ENCODE results near the gene PSMC3IP. TPM values are rescaled to one million over a fixed set of nuclear protein-coding genes. Genes with fewer than 3 reads are reported as not detected.
A peak's percentile ranks its signal among the peaks of the same experiment; 100 is the strongest.

PSMC3IP gene
- total RNA-seq, 2 donors from 2014 or later = 2.1 TPM; not detected in 1

DNA sequence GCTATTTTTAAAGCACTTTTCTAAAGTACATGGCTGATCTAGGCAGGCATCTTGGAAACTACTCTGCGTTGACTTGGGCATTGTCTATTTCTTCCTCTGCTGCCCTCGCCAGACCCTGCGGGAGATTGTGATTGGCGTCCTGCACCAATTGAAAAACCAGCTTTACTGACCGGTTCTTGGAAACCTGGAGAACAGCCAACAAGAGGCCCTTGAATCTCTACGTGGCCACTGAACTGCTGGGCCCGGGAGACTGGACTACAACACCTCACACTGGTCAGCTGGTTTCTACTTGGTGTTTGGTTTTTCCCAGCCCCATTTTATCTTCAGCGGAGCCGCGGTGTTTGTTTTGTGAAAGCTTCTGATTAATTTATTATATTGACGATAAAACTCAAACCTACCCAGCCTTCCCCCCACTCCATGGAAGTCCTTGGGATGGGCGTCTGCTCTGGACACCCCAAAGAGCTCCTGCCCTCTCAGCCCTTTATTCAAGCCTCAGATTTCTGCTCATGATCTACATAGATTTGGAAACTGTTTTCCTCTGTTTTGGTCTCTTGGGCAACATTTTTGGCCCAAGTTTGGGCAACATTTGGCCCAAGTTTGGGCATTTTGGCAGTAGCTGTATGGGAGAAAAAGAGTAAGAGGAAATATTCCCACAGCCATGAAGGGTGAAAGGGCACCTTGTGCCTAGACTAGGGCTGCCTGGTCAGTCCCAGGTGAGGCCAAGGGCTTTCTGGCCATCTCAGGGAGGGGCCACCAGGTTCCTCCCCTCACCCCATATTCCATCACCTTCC lies 5.9 kb downstream of the PSMC3IP start:
- intact Hi-C loops (cut with DNase I) = no loop called here
- 19 to 30% methylated on average over 12 of the region's 12 CpGs for WGBS, 2 donors
- TF ChIP-seq, protein P1, sequence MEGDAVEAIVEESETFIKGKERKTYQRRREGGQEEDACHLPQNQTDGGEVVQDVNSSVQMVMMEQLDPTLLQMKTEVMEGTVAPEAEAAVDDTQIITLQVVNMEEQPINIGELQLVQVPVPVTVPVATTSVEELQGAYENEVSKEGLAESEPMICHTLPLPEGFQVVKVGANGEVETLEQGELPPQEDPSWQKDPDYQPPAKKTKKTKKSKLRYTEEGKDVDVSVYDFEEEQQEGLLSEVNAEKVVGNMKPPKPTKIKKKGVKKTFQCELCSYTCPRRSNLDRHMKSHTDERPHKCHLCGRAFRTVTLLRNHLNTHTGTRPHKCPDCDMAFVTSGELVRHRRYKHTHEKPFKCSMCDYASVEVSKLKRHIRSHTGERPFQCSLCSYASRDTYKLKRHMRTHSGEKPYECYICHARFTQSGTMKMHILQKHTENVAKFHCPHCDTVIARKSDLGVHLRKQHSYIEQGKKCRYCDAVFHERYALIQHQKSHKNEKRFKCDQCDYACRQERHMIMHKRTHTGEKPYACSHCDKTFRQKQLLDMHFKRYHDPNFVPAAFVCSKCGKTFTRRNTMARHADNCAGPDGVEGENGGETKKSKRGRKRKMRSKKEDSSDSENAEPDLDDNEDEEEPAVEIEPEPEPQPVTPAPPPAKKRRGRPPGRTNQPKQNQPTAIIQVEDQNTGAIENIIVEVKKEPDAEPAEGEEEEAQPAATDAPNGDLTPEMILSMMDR (IDR thresholded peaks at IDR 0.05) = no peak
- DNase-seq (peak; percentile 59 to 84 (median 80)), ATAC-seq (no peak)
- Histone ChIP-seq H3K27ac (peak overlapping the region; percentile 15 to 56 (median 26)), H3K36me3 (replicated peaks in 1 of 2; ENCODE audit: insufficient read depth in 1 of 2, low read depth in 2 of 2) (peaks cover 7 to 29% of the 10 kb centered on the region in 2 donors), H3K4me3 (no peak overlapping the region), H3K4me1 (peaks cover 43% of the 10 kb centered on the region), H3K27me3 (no peaks in the 10 kb centered on the region), H3K9me3 (no peaks in the 10 kb centered on the region)

DNA sequence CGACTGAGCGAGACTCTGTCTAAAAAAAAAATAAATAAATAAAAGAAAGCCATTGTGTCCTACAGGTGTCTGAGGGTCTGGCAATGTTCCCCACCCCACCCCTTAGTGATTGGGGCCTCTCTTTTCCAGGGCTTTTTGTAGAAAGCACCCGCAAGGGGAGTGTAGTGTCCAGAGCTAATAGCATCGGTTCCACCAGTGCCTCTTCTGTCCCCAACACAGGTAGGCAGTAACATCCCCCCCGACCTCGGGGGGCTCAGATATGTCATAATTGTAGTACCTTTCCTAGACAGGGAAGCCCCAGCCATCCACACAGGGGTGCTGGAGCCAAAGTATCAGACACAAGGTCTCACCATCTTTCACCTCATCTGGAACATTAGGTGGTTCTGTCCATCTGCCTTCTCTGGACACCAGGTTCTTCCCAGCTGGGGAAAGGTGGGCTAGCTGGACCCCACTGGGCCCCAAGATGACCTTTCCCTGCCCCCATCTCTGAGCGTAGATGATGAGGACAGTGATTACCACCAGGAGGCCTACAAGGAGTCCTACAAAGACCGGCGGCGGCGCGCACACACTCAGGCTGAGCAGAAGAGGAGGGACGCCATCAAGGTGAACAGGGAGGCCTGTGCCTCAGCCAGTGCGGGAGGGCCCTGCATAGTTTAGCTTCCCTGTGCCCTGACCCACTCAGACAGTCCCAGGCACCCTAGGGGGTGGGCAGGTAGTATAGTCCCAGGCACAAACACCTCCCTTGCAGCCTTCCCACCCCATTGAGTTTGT lies 9.0 kb downstream of the PSMC3IP start:
- 90 to 92% methylated on average over 14 of the region's 14 CpGs for WGBS, 2 donors
- peaks cover 64% of the 10 kb centered on the region for H3K4me1 ChIP-seq
- ATAC-seq (no peak), DNase-seq (no peak)
- peak overlapping the region in 2 of 4 donors; percentile 5 to 95 for H3K27ac ChIP-seq
- no peak for TF ChIP-seq POLR2A (IDR thresholded peaks at IDR 0.05)
- TF ChIP-seq, protein P1 (IDR thresholded peaks at IDR 0.05) = no peak
- no peak overlapping the region for H3K4me3 ChIP-seq
- peaks cover 7 to 39% of the 10 kb centered on the region in 2 donors for H3K36me3 ChIP-seq (replicated peaks in 1 of 2; ENCODE audit: insufficient read depth in 1 of 2, low read depth in 2 of 2)
- H3K9me3 ChIP-seq = no peaks in the 10 kb centered on the region
- intact Hi-C loops (cut with DNase I) = no loop called here
- H3K27me3 ChIP-seq = no peaks in the 10 kb centered on the region

DNA sequence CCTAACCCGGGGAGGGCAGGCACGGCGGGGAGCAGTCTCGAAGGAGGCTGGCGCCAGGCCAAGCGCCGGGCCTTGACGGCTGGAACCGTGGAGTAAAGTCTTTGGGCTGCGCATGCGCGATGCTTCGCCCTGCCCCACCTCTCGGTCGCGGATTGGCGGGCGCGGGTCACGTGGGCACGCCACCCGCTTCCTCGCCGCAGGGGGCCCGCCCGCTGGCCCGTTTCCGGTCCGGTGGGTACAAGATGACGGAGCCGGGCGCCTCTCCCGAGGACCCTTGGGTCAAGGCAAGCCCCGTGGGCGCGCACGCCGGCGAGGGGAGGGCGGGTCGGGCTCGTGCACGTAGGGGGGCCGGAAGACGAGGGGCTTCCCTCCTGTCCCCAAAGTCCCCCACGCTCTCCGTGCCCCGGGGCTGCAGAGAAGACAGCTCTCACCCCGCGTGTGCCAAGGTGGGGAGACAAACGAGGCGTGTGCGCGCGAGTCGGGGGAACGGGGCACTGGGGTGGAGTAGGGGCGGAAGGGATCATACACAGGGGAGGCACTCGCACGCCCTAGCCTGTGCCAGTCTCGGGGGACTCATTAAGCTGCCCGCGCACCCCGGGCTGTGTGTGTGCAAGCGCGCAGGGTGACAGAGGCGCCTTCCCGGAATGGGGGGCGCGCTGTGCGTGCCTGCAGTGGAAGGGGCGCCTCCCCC lies 10.5 kb downstream of the PSMC3IP start, which contains the start of gene MLX:
Gene MLX, plus strand, starts transcription at position 218 of the 691 bp plus-strand sequence. Its CDS starts 25 bp downstream, at position 243.
- Histone ChIP-seq H3K27me3 (no peaks in the 10 kb centered on the region), H3K27ac (peak within 1 kb of the TSS; percentile 79 to 96 (median 94)), H3K36me3 (replicated peaks in 1 of 2; ENCODE audit: insufficient read depth in 1 of 2, low read depth in 2 of 2) (peaks cover 7 to 34% of the 10 kb centered on the region in 2 donors), H3K4me1 (peaks cover 69% of the 10 kb centered on the region), H3K4me3 (peak within 1 kb of the TSS; percentile 39 to 67), H3K9me3 (no peaks in the 10 kb centered on the region)
- TF ChIP-seq POLR2A (IDR thresholded peaks at IDR 0.05) = peak; percentile 14 to 44 (median 30)
- TF ChIP-seq, protein P1 (IDR thresholded peaks at IDR 0.05) = no peak
- WGBS, 2 donors = 1% methylated on average over 23 to 71 of the region's 72 CpGs
- DNase-seq (peak; percentile 95 to 97 (median 96)), ATAC-seq (peak; percentile 81)
- intact Hi-C loops (cut with DNase I) = no loop called here

DNA sequence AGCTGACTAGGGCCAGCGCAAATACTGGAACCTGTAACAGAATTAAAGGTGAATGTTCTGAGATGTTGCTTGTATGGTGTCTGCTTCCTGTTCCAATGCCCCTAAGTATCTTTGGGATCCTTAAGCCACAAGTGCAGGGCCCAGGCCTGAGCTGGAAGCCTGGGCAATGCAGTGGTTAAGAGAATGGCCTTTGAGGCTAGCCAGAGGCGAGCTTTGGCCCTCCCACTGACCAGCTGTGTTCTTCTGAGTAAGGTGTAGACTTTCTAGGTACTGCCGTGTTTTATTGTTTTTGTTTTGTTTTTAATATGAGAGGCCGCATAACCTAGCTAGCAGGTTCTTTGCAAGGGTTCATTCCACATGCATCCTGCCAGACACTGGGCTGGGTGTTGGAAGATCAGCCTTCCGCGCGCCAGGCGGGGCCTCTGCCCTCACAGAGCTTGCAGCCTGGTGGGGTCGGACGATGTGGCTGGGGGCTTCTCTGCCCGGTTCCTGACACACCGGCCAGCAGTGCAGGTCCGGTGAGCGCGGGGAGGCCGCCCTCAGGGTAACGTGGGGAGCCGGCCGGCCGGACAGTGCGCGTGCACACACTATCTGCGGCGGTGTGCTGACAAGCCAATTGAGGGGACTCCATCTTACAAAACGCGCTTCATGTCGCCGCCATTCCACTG lies 11.2 kb downstream of the PSMC3IP start:
- DNase-seq = no peak

More for the DNA sequence above, 11.2 kb downstream of the PSMC3IP start:
- TF ChIP-seq, protein P1 (IDR thresholded peaks at IDR 0.05) = no peak
- TF ChIP-seq POLR2A (IDR thresholded peaks at IDR 0.05) = no peak
- H3K27ac ChIP-seq = peak overlapping the region; percentile 79 to 96 (median 94)
- H3K36me3 ChIP-seq (replicated peaks in 1 of 2; ENCODE audit: insufficient read depth in 1 of 2, low read depth in 2 of 2) = peaks cover 7 to 31% of the 10 kb centered on the region in 2 donors
- no peak overlapping the region for H3K4me3 ChIP-seq
- WGBS, 2 donors = 23 to 26% methylated on average over 19 to 28 of the region's 28 CpGs
- H3K9me3 ChIP-seq = no peaks in the 10 kb centered on the region
- peaks cover 68% of the 10 kb centered on the region for H3K4me1 ChIP-seq
- H3K27me3 ChIP-seq = no peaks in the 10 kb centered on the region
- no peak for ATAC-seq
- intact Hi-C loops (cut with DNase I) = no loop called here

All from body of pancreas (tissue), 4 donors.